COLO668 (cell line): ENCODE data around the gene RBM28.

Experiments used
- DNase-seq: peaks from one replicate; lab custom pipeline; 2025; ENCODE audit not compliant: unreplicated experiment; lab: John Stamatoyannopoulos, UW

The RBM28 gene

GRCh38 chr7:128260069-128260795 is 83.5 kb downstream of the RBM28 start:
- DNase-seq = no peak

GRCh38 chr7:128259131-128260061 is 84.3 kb downstream of the RBM28 start:
- no peak for DNase-seq

- no peak for DNase-seq
These were observed 86.2 kb downstream of the RBM28 start for GRCh38 chr7:128257458-128257857.

- DNase-seq = no peak
These were observed 88.4 kb downstream of the RBM28 start for GRCh38 chr7:128255271-128255670.

GRCh38 chr7:128254470-128254869 is 89.2 kb downstream of the RBM28 start:
- DNase-seq = no peak

- no peak for DNase-seq
These were observed 90.0 kb downstream of the RBM28 start for GRCh38 chr7:128253701-128254100.

GRCh38 chr7:128251337-128251736 is 92.4 kb downstream of the RBM28 start:
- DNase-seq = no peak
